HG03039 (cell line): Measurements from ENCODE around the gene SPEM1.

ENCODE experiments used
- ATAC-seq: cut with Tn5 transposase; IDR thresholded peaks from one replicate; pipeline ENCODE4 v1.9.1; 2021; ENCODE audit warnings: mild to moderate bottlenecking, moderate library complexity; ENCODE audit not compliant: unreplicated experiment

Gene SPEM1

DNA sequence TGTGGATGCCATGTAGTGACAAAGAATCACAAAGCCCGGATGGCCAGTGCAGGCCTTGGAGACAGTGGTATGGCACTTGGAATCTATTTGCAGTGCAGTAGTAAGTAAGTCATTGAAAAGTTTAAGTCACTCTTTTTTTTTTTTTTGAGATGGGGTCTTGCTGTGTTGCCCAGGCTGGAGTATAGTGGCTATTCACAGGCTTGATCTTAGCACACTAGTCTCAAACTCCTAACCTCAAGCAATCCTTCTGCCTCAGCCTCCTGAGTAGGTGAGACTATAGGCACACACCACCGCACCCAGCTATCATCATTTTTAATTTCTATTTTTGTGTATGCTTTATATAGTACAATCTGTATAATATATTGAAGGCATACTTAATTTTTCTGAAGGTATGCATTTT lies 21.5 kb upstream of the SPEM1 start:
- no peak for ATAC-seq

DNA sequence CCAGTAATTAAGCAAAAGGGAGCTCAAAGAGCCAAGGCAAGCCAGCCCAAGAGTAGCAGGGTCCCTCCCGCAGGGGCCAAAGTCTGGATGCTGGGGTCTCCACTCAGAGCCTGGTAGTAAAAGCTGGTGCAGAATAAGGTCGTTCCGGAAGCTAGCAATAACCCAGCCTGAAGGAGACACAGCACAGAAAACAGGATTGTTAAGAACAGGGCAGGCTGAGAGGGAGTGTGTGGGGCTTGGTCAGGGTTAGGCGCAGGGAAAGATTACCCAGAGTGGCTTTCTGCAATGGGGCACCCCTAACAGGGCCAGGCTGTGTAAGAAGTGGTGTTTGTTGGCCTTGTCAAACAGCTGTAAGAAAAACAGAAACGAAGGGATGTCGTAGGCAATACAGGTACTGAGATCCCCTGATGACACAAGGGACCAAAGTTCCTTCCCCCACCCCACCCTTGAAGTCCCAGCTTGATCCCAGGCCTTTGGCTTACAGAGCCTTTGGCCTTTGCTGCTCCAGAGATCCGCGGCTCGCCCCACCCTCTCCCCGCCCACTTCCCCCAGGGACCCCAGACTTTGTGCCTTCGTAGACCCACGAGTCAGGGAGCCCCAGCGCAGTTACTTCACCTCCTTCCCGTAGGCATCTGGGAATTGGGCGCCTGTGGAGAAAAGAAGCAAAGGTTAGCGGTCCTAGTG lies 16.9 kb upstream of the SPEM1 start:
- ATAC-seq: no peak

DNA sequence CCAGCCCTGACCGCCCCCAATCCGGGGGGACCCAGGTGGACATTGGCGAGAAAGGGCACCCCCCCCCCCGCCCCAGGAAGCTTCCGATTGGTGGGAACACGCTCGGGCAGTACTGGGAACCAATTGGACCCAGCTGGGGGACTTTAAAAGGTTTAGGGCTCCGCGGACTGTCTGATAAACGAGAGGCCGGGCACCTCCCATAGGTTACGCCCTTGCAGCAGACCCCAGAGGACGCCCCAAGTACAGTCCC lies 16.5 kb upstream of the SPEM1 start:
- ATAC-seq: no peak

DNA sequence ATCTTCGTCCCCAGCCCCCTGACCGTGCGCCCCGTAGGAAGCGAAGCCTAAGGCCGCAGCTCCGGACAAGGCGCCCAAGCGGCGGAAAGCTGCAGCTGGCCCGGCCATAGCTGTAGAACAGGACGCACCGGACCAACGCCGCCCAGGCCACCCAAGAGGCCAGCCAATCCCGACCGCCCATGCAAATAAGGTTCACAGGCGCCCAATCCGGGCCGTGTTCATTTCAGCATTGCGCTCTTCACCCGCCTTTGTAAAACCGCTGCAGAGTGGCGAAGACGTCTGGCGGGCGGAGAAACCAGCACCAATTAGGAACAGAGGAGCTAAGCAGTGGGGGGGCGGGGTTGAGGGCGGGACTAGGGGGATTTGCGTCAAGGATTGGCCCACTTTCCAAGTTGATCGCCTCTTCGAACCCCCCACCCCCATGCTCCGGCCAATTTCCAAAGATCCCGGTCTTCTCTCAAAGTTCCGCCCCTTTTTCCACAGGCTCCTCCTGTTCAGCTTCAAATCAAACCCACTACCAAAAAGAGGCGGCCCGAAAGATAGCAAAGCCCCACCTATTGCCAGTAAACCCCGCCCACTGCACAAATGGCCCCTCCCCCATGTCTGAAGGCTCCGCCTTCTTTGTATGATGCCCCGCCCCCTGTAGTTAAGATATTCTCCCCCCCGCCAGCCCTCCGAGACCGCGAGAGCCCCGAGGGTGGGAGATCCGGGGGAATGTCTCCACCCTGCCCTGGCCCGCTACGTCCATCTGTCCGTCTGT lies 16.0 kb upstream of the SPEM1 start, which contains the start of gene TMEM256:
Gene TMEM256, minus strand, starts transcription at position 121 of the 760 bp plus-strand sequence. Its CDS starts 13 bp downstream, at position 108.
- peak; percentile 91 for ATAC-seq

DNA sequence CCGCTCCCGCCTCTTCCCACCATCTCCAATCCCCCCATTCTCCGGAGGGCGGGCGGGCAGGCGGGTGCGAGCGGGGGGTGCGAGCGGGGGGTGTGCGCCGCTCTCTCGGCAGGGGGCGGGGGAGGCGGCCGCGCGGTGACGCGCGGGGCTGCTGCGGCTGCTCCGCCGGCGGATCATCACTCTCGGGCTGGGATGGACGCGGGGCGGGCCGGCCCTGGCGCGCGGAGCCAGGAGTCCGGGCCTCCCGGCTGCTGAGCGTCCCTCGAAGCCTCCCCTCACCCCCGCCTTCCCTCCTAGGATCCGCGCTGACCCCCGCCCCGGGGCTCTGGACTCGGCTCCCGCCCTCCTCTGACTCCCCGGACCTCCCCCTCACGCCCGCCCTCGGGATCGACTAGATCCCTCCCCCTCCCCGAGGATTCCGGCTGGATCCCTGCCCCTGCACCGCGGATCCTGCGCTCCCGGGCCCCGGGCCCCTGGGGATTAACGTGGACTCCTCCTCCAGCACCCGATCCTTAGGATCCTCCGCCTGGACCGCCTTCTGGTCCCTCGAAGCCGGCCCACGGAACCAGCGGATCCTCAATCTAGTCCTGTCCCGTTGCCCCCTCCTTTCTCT lies 15.3 kb upstream of the SPEM1 start:
- no peak for ATAC-seq

DNA sequence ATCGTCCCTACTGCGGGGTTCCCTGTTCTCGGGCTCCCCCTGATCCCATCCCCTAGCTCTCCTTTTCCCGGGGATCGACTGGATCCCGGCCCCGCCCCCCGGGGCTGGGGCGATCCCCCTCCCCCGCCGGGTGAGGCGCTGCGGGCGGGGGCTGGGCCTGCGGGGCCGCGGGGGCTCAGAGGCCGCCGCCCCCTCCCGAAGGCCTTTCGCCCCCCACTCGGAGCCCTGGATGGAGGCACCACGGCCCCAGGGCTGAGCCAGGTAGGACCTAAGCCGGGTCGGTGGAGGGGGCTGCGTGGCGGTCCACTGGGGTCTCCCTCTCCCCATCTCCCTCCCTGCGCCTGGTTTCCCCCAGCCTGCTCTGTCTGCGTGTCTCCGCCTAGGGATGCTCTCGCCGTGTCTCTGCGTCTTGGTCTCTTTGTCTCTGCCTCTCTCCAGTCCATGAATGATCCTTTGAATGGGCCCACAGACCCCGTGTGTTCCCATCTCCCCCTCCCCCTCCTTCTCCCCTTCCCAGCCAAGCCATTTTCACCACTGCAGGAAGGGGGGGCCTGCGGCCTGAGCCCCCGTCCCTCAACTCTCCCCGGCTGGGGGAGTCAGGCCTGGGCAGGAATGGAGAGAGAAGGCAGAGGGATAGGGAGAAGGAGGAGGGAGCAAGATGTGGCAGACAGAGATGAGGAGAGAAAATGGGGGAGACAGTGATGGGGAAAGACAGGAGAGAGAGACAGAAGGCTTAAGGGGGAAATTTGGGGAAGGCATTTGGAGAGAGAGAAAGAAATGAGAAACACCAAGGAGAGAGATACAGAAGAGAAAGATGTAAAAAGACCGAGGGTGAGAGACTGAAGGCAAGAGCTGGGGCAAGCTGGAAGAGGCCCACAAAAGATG lies 14.5 kb upstream of the SPEM1 start:
- no peak for ATAC-seq

DNA sequence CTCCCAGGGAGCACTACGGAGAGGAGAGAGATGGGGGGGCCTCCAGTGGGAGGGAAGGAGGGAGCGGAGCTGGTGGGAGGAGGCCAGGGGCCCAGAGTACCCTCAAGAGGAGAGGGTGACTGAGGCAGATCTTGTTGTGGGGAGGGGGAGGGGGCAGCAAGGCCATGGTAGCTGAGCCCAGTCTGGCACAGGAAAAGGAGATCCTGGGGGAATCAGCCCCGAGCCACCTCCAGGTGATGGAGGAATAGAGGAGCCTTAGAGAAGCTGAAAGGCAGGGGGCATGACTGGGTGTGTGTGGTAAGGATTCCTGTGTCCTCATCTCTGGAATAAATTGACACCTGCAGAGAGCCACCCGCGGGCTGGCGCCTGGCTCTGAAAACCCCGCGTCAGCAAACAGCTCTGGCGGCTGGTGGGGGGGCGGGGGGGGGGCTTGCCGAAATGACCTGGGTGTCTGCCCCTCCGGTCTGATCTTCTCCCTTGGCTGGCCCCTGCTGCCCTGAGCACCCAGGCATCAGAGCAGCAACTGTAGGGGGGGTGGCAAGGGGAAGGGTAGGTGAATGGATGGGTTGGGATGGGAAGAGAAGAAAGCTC lies 13.8 kb upstream of the SPEM1 start:
- no peak for ATAC-seq

DNA sequence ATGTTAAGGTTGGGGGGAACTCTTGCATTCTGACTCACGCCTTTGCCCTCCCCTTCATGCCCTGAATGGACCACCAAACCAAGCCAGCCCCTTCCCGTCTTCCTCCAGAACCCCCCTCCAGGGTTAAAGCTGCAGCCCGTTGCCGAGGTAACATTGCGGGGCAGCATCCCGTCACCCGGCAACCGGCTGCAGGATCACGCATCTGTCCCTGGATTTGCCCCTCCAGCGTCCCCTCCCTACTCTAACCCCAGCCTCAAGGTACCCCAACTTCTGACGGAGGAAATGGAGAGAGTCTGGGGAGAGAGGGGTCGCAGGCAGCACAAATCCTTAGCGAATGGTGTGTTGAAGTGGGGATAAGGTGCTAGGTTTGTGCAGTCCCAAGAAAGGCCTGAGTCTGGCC lies 13.0 kb upstream of the SPEM1 start:
- ATAC-seq: no peak

DNA sequence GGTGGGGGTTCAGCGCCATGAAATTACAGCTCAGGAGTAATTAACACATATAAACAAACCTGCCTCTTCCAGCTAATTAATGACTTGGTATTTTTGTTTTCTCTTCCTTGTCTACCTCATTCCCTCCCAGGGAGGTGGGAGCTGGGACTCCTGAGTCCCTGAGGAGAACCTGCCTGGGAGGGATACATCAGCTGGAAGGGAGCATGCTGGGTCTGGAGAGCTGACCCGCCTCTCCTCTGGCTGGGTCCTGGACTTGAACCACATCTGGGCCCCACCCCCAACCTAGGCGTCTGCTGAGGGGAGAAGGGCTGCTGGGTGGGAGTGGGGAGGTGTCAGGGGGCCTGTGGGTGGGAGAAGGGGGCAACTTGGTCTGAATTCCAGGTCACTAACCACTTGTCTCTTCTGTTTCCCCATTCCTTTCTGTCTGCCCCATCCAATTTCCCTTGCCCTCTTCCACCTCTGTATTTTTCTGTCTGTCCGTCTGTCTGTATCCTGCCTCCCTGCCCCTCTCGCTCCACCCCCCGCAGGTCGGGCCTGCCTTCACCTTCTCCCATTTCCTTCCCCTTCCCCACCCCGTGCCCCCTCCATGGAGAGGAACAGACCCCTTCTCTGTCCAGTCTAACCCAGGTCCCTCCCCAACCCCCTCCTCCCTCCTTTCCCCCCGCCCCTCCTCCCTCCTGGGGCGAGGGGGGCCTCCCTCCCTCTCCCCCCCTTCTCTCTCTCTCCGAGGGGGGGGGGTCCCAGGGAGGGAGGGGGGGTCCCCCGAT lies 12.5 kb upstream of the SPEM1 start, which contains the start of gene NLGN2:
Gene NLGN2, plus strand, starts transcription at position 361 of the 767 bp plus-strand sequence. CDS start 411 bp downstream, outside the sequence.
- no peak for ATAC-seq

DNA sequence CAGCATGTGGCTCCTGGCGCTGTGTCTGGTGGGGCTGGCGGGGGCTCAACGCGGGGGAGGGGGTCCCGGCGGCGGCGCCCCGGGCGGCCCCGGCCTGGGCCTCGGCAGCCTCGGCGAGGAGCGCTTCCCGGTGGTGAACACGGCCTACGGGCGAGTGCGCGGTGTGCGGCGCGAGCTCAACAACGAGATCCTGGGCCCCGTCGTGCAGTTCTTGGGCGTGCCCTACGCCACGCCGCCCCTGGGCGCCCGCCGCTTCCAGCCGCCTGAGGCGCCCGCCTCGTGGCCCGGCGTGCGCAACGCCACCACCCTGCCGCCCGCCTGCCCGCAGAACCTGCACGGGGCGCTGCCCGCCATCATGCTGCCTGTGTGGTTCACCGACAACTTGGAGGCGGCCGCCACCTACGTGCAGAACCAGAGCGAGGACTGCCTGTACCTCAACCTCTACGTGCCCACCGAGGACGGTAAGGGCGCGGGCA lies 11.8 kb upstream of the SPEM1 start:
- no peak for ATAC-seq

DNA sequence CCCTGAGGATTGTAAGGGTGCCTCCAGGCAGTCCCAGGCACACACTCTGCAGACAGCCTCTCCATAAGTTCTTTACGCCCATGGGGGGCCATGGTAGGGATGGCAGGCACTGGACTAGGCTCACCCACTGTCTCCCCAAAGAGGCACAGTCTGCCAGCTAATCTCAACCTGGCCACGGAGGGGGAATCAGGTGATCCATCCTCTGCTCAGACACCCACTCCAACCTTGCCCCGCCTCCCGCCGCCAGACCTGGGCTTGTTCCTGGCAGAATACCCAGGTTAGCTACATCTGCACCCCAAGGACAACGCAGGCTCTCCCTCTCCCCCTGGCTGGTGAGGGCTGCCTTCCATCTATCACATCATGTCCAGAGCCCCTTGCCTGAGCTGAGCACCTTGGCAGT lies 11.3 kb upstream of the SPEM1 start:
- no peak for ATAC-seq

DNA sequence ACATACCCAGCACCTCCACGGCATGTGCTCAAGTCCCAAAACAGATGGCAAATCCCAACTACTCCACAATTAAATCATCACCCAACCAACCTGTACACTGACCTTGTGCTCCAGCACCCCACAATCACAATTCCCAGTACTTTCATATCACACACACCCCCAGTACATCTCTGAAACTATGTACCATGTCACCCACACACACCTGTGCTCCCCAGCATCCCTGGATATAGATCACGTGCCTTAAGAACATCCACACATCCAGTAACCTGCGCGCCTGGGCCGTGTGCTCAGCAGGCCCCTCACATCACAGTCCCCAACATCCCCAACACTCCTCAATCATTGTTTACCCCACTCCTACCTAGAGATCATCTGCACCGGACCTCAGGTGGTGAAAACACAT lies 10.4 kb upstream of the SPEM1 start:
- ATAC-seq: no peak

DNA sequence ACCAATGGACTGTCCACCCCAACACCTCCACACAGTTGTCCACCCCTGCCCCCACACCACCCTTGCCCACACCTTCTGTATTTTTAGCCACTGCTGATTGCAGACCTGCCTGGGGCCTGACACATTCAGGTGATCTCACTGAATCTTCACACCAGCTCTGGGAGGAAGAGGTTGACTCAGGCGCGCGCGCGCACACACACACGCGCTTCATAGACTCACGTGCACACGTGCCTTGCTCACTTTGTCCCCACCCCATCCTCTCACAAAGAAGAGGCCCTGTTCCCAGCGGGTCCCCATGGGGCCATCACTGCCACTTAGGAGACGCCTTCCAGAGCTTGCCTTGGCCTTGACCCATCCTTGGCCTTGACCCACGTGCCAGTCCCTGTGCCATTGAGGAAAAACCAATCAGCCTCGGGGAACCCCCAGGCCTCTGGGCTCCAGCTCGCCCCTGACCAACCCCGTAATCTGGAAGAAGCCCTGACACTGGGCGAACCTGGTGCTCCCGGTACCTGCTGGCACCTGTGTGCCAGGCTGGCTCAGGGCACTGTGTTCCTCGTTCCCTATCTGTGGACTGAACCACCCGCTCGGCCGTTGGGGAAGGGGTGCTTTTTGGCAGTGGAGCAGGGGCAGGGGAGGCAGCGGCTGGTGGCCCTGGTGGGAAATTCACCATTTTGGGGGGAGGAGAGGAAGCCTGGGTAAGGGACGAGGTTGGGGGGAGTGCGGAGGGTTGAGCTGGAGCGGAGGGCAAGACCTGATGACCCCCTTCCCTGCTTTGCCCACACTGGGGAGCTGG lies 9.3 kb upstream of the SPEM1 start:
- ATAC-seq: no peak

DNA sequence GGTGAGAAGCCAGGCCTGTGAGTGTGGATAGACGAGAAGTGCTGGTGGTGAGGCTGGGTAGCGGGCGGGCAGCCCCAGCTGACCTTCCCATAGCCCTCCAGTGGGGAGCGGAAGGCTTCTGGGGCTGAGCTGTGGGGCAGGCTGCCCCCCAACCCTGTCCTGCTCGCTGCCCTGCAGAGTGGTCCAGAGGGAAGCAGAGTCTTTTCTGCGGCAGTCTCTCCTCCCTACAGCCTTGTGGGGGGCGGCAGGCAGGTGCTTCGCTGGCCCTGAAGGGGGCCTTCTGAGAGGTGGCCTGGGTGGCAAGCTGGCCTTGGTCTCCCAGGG lies 8.7 kb upstream of the SPEM1 start:
- ATAC-seq: no peak

DNA sequence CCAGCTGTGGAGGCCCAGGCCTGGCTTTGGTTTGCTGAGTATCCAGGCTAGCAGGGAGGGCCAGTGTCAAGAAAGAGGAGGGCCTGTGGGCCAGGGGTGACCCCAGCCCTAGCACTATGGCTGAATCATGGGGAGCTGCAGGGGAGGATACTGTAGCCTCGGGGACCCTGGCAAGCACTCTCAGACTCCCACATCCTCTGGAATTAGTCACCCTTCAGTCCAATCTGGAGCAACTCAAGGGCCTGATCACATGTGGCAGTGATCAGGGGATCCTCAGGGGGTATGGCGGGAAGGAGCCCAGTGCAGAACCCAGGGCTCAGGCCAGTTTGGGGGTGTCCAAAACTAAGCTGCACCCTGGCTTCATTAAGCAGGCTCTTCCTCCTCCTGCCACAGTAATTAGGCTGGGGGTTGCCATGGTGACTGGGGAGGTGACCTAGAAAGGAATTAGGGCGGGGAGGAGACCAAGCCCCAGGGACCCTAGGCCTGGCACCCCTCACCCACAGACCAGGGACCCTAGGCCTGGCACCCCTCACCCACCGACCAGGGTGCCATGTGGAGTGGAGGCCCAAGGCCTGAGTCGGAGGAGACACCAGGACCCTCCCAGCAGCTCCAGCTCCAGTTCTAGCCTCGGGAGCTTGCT lies 6.7 kb upstream of the SPEM1 start:
- ATAC-seq: no peak

DNA sequence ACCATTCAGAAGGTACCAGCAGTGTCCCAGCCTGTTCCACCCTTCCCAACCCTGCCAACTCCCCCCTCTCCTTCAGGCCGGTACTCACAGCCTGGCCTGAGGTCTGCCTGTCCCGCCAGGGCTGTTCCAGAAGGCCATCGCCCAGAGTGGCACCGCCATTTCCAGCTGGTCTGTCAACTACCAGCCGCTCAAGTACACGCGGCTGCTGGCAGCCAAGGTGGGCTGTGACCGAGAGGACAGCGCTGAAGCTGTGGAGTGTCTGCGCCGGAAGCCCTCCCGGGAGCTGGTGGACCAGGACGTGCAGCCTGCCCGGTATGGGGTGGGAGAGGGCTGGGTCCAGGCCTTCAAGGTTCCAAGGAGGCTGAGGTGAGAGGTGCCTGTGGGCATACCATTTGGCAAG lies 5.3 kb upstream of the SPEM1 start:
- no peak for ATAC-seq

DNA sequence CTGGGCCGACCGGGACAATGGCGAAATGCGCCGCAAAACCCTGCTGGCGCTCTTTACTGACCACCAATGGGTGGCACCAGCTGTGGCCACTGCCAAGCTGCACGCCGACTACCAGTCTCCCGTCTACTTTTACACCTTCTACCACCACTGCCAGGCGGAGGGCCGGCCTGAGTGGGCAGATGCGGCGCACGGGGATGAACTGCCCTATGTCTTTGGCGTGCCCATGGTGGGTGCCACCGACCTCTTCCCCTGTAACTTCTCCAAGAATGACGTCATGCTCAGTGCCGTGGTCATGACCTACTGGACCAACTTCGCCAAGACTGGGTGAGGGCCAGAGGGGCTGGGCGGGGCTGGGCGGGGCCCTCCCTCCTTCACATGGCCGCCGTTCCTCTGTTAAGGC lies 4.3 kb upstream of the SPEM1 start:
- ATAC-seq: no peak

DNA sequence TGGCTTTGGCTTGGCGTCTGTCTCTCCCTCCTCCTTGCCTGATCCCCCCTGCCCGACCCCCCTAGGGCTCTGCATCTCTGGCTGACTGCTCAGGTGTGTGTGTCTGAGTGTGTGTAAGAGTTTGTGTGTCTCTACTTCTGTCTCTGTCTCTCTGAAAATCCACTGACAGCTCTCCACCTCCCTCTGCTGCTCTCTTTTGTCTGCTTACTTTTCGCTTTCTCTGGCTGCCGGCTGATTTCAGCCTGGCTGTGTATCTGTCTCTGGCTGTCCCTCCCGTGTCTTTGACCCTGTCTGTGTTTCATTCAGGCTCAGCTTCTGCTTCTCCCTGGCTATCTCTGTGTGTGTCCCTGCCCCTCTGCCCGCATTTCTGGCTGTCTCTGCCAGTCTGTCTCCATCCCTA lies 3.8 kb upstream of the SPEM1 start:
- no peak for ATAC-seq
